Kidney tubule cell (primary cell): ENCODE measurements around the gene NDUFA7.
"Not testable (repeated sequence)": the region's sequence is repeated elsewhere in the genome, so short reads cannot be mapped to it uniquely, and the experiment has no call there.

Experiments used
- DNase-seq: peaks from one replicate; pipeline ENCODE4 v3.0.0-alpha.2; 2018; ENCODE audit warnings: low spot score

NDUFA7 gene

GRCh38 chr19:8342316-8342683 is 21.1 kb upstream of the NDUFA7 start:
- DNase-seq: no peak

GRCh38 chr19:8341504-8341903 is 20.3 kb upstream of the NDUFA7 start:
- DNase-seq: not testable (repeated sequence)

DNA sequence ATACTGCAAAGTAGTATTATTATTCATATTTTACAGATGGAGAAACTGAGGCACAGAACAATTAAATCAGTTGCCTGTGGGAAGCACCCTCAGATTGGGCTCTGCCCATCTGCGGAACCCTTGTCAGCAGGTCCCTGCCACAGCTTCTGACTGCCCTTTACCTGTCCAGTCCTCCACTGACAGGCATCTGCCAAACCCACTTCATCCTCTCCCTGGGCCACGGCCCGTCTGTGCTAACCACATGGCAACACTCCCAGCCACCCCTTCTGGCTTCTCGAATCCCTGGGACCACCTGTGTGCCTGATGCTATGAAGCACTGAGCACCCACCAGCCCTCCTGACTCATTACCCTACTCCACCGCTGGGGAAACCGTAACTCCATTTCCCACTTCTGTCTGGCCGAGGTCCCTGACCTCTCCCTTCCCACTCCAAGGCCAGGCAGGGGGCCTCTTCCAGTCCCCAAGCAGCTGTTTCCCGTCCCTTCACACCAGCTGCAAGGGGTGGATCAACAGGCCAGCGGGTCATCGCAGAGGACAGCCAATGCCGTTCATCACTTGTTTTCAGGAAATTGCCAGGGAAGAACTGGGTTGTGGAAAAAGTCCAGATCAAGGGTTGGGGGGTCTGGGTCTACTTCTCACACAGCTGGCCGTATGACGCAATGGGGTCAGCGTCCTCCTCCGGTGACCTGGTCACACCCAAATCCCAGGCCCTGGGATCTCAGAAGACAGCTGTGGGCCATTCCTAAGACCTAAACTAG is 19.3 kb upstream of the NDUFA7 start:
- DNase-seq: no peak

DNA sequence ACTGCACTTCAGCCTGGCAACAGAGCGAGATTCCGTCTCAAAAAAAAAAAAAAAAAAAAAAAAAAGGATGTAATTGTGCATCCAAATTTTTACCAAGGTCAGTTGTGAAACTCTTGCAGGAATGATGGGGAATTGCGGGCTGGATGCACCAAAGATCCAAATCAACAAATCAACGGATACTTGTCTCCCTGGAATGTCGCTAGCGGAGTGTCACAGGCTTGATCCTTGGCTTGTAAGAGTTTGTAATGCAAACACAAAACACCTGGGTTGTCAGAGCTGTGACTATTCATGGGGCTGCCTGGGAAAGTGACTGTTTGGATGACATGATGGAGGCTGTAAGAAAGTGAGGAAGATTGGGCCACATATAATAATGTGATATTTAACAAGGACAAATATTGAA is 17.7 kb upstream of the NDUFA7 start:
- DNase-seq: no peak

- DNase-seq: no peak
Observed at GRCh38 chr19:8337728-8338127, 16.6 kb upstream of the NDUFA7 start.

DNA sequence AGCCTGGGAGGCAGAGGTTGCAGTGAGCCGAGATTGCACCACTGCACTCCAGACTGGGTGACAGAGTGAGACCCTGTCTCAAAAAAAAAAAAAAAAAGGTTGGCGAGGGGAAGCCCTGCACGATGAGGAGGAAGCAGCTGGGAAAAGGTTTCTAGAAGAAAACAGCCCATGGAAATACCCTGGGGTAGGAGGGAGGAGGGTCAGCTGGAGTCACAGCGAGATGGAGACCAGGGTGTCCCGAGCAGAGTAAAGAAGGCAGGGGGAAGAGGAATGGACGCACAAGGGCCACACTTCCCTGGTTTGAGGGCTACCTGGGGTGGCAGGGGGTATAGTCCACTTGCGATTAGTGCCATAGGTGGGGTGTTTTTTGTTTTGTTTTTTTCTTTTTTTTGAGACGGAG is 15.5 kb upstream of the NDUFA7 start:
- no peak for DNase-seq

- no peak for DNase-seq
Observed at GRCh38 chr19:8336072-8336569, 14.9 kb upstream of the NDUFA7 start.

GRCh38 chr19:8335343-8336071 is 14.3 kb upstream of the NDUFA7 start:
- DNase-seq: no peak

DNA sequence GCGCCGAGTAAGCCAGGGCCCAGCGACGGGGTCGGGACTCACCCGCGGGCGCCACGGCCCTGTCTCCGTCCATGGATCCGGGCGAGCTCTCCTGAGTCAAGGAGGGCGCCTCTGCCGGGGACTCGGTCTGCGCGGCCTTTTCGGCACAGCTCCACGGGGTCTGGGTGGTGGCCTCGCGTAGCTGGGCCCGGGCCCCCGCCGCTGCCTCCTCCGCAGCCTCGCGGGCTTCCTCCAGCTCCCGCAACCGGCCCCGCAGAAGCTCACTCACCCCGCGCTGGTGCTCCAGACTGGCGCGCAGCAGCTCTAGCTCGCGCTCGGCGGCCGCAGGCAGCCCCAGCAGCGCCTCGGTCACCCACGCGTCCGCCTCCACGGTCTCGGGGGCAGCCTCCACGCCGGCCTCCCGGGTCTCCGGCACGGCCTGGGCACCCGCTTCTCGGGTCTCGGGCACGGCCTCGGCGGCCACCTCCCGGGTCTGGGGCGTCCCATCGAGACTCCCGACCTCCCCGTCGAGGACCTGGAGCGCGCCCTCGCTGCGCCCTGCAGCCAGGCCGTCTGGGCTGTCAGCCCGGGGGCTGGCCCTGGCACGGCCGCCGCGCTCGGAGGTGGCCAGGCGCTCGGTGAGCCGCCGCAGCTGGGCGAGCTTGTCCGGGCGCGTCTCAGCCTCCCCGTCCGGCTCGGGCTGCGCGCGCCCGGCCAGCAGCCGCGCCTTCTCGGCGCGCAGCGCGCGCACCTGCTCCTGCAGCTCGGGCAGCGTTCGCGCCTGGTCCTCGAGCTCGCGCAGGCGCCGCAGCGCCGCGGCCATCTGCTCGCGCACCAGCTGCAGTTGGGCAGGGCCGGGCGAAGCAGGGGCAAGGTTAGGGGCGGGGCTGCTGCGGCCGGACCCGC is 13.5 kb upstream of the NDUFA7 start:
- DNase-seq: peak; percentile 70

- DNase-seq: no peak
Observed at GRCh38 chr19:8333767-8334457, 12.7 kb upstream of the NDUFA7 start.

GRCh38 chr19:8332976-8333766 is 12.0 kb upstream of the NDUFA7 start:
- DNase-seq: no peak

DNA sequence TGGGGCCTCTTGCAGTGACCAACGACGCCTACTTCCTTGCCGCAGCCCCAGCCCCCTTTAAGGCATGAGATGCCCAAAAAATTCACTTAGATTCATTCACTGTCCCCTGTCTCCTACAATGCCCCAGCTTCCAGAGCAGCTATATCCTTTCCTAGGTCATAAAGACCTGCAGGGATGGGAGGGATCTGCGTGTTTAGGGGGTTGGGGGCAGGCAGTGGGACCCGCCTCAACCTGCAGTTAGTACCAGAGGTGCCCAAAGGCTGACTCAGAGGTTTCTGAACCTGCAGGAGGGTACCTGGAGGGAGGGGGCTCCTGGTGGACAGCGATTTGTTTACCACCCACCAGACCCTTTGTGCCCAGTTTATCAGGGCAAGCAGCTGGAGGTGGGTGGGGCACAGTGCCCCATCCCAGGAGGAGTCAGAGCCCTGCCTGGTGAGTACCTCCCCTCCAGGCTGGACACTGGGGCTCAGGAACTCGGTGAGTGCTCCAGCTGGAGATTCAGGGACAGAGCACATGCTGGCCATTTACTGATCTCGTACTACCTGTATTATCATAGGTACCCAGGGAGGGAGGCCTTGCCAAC is 10.2 kb upstream of the NDUFA7 start:
- DNase-seq: no peak

DNA sequence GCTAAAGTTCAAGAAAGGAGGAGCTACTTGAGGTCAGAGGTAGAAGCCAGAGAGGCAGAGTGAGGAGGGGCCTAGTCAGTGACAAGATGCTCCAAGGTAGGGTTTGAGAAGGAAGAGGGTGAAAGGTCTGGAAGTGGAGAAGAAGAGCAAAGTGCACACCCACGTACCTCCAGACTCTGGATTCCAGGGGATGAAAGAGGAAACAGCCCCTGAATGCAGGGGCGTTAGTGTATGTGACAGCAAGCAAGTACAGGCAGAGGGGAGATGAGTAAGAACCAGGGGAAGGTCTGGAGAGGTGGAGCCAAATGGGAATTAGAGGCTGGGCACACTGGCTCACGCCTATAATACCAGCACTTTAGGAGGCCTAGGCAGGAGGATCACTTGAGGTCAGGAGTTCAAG is 8.8 kb upstream of the NDUFA7 start:
- DNase-seq: no peak

GRCh38 chr19:8325454-8325853 is 4.3 kb upstream of the NDUFA7 start:
- DNase-seq: no peak

DNA sequence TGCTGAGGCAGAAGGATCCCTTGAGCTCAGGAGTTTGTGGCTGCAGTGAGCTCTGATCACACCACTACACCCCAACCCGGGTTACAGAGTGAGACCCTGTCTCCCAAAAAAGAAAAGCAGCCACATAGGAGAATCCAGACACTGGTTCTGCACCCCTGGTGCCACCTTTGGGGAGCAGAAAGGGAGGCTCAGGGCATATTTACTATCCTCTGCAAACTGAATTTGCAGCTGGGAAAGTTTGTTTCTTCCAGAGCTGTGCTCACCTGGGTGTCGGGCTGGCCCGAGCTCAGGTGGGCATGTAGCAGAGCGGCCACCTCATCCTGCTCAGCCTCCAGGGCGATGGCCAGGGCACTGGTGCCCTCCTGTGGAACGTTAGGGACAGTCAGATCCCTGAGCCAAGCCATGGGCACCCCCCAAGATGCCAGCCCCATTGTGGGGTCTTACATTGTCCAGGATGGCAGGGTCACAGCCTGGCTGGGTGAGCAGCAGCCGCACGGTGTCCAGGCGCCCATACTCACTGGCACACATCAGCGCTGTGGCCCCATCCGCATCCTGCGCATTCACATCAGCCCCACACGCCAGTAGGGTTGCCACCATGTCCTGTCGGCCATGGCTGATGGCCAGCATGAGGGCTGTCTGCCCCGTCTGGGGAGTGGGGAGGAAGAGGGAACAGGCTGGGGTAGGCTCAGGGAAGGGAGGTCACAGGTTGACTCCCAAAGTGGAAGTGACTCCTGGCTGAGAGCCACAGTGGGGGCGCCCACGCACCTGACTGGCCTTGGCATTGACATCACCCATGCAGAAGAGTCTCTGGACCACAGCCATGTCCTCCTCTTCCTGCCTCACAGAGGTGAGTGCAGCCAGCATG is 3.2 kb upstream of the NDUFA7 start:
- DNase-seq: peak; percentile 35

DNA sequence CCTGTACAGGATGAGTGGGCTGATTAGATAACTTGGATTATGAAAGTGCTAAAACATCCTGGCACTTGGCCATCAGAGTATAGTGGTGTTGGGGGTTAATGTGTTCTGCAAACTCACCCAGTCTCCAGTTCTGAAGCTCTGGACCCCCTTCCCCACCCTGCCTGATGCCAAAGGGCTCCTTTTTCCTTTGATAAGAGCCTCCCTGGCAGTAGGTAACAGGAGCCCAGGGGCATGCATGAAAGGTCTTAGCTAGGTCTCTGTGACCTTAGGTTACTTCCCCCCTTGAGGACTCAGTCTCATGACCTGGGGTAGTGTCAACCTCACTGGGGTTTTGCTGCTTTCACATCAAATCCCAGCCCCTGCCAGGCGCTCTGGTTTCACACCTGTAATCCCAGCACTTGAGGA is 2.6 kb upstream of the NDUFA7 start:
- no peak for DNase-seq

DNA sequence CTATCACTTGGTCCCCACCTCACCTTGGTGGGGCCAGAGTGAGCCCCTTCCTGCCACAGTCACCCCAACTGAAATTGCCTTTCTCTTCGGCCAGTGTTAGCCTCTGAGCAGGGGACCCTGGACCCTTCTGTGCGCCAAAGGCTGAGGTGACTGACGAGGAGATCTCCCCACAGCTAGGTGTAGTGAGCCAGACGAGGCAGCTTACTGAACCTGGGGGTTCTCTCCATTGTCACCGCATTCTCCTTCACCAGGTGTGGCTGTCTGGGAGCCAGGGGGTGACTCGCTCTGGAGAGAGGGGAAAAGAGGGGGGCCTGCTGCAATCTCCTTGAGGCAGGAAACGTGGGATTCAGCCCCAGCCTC is 1.4 kb upstream of the NDUFA7 start:
- DNase-seq: peak; percentile 16

GRCh38 chr19:8321986-8322637 is 937 bp upstream of the NDUFA7 start:
- no peak for DNase-seq

GRCh38 chr19:8320564-8321066 is 560 bp downstream of the NDUFA7 start:
- DNase-seq: peak; percentile 32
